HL-60 (cell line): Measurements from ENCODE around the gene RBP2.

Experiments
- DNase-seq, 2 experiments: peaks; one replicate each; pipeline ENCODE4 v3.0.0-alpha.2; 2010 to 2020; ENCODE audit warnings: low read depth in 1 of 2, low spot score in 1 of 2
- H3K27ac ChIP-seq: fragments of 250-450 bp; sonication (Bioruptor Pico); replicated peaks from 2 replicates; pipeline ENCODE4 v1.5.1; 2020; ENCODE audit warnings: mild to moderate bottlenecking, moderate library complexity
- H3K27me3 ChIP-seq: fragments of 250-450 bp; sonication (Bioruptor Pico); 2 replicates; pipeline ENCODE4 v1.5.1; 2021; ENCODE audit warnings: mild to moderate bottlenecking, moderate library complexity; ENCODE audit not compliant: insufficient read depth, poor library complexity, severe bottlenecking
- H3K4me3 ChIP-seq: replicated peaks from 2 replicates; pipeline ENCODE4 v1.5.1; 2011; ENCODE audit warnings: mild to moderate bottlenecking, control low read depth, low read length; ENCODE audit not compliant: insufficient read depth
- CTCF ChIP-seq: IDR thresholded peaks from one replicate; pipeline ENCODE4 v1.5.1; 2011; ENCODE audit warnings: low read length, control low read depth, inconsistent platforms; ENCODE audit not compliant: insufficient read depth
- GABPA ChIP-seq: IDR thresholded peaks from 2 replicates; pipeline ENCODE4 v1.6.1; 2012; ENCODE audit warnings: low read depth
- POLR2AphosphoS5 ChIP-seq: IDR thresholded peaks from 2 replicates; pipeline ENCODE4 v1.6.1; 2012; ENCODE audit warnings: low read depth
- REST ChIP-seq: IDR thresholded peaks from 2 replicates; pipeline ENCODE4 v1.6.1; 2012; ENCODE audit warnings: low read depth; ENCODE audit not compliant: insufficient replicate concordance
- SPI1 ChIP-seq: IDR thresholded peaks from 2 replicates; pipeline ENCODE4 v1.6.1; 2012; ENCODE audit warnings: low read depth, mild to moderate bottlenecking, borderline replicate concordance

The RBP2 gene

GRCh38 chr3:139509631-139510030 lies 33.3 kb upstream of the RBP2 start:
- H3K27ac ChIP-seq, result no peak overlapping the region
- no peak for DNase-seq
- H3K4me3 ChIP-seq, result no peak overlapping the region
- peaks cover 3% of the 10 kb centered on the region for H3K27me3 ChIP-seq
- TF ChIP-seq REST (no peak), POLR2AphosphoS5 (no peak), SPI1 (no peak), CTCF (no peak), GABPA (no peak)

DNA sequence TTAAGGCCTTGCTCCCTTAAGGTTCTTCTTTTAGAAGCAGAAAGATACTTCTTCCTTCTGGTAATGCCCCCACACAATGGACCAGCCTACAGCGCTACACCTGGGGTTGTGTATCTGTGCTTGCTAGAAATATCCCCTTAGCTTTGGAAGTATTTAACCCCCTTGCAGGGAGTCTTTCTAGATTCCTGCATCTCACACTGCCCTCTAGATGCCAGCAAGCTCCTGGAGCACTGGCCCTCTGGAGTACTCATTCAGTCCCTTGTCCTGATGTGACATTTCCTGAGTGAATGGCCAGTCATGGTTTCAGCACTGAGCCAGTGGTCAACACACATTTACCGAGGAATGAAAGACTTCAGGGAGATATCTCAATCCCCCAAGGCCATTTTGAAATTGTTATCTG lies 30.4 kb upstream of the RBP2 start:
- Histone ChIP-seq H3K27ac (no peak overlapping the region), H3K27me3 (peaks cover 3% of the 10 kb centered on the region), H3K4me3 (no peak overlapping the region)
- TF ChIP-seq CTCF (no peak), SPI1 (no peak), REST (no peak), GABPA (no peak), POLR2AphosphoS5 (no peak)
- no peak for DNase-seq

DNA sequence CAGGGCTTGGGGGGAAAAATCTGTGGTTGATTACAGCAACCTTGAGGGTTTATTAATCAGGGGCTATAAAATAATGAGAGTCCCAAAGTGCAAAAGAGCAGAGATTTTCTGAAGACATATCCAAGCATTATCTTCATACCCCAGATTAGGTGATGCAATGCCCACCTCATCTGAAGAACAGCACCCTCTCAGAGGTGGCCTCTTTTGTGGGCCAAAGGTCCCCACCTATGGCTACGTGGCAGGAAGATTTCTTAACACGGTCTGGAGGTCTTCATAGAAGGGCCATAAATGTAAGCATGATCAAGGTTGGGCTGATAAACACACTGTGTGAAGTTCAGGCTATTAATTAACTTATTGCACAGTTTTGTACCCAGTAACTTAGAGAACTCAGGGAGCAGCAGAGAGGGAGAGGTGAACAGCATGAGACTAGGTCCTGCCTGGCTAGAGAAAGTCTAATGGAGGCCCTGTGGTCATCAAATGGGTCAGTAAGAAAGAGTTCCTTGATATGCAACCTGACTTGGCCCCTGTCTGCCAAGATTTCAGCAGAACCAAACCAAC lies 29.6 kb upstream of the RBP2 start:
- no peak overlapping the region for H3K27ac ChIP-seq
- TF ChIP-seq GABPA (no peak), REST (no peak), SPI1 (no peak), POLR2AphosphoS5 (no peak), CTCF (no peak)
- peaks cover 6% of the 10 kb centered on the region for H3K27me3 ChIP-seq
- no peak for DNase-seq
- no peak overlapping the region for H3K4me3 ChIP-seq
